IMR-90 (cell line): ENCODE data around the gene BRD4. TPM values are rescaled to one million over a fixed set of nuclear protein-coding genes. Genes with fewer than 3 reads are reported as not detected.
"Not testable (repeated sequence)": the region's sequence is repeated elsewhere in the genome, so short reads cannot be mapped to it uniquely, and the experiment has no call there.

Experiments used
- ATAC-seq: fragments of 200-7000 bp; cut with Tn5 transposase; 2 replicates; pipeline ENCODE4 v1.9.1; 2020; ENCODE audit warnings: low read depth, mild to moderate bottlenecking, moderate library complexity
- BruUV-seq: library from RNA; stranded (reverse); fragments of 400-500 nt; replicated peaks from 2 replicates; lab custom pipeline; 2021; lab: Mats Ljungman, UMichigan
- CTCF ChIA-PET: fragments of 300-600 bp; formaldehyde crosslinking; extraction: SDS; loops from one replicate; lab custom pipeline; 2021; ENCODE audit warnings: antibody characterized with exemption; lab: Yijun Ruan, JAX
- POLR2A ChIA-PET: fragments of 300-600 bp; sonication (Branson Sonifier 250); formaldehyde crosslinking; loops from one replicate; lab custom pipeline; 2022; ENCODE audit warnings: antibody characterized with exemption; ENCODE audit not compliant: unreplicated experiment; lab: Charles Lee
- DNase-seq: peaks from one replicate; pipeline ENCODE4 v3.0.0; 2013
- H2AFZ ChIP-seq: replicated peaks from 2 replicates; pipeline ENCODE3; 2013; ENCODE audit warnings: low read length, mild to moderate bottlenecking; ENCODE audit not compliant: poor library complexity
- H2AK5ac ChIP-seq: 2 replicates; pipeline ENCODE4 v1.6.1; 2013; ENCODE audit warnings: low read depth, low read length, inconsistent platforms
- H2AK9ac ChIP-seq: replicated peaks from 2 replicates; pipeline ENCODE3; 2013; ENCODE audit warnings: mild to moderate bottlenecking, low read depth, low read length, moderate library complexity; ENCODE audit not compliant: poor library complexity
- H2BK120ac ChIP-seq: 2 replicates; pipeline ENCODE4 v1.6.1; 2013; ENCODE audit warnings: low read depth, low read length, inconsistent platforms
- H2BK15ac ChIP-seq: 3 replicates; pipeline ENCODE4 v1.6.1; 2013; ENCODE audit warnings: low read depth, low read length, inconsistent platforms
- H2BK20ac ChIP-seq: 2 replicates; pipeline ENCODE4 v1.6.1; 2013; ENCODE audit warnings: low read depth, mild to moderate bottlenecking, inconsistent platforms, low read length, moderate library complexity
- H2BK5ac ChIP-seq: 2 replicates; pipeline ENCODE4 v1.6.1; 2013; ENCODE audit warnings: mild to moderate bottlenecking, low read depth, low read length, inconsistent platforms; ENCODE audit not compliant: poor library complexity, severe bottlenecking
- H3K14ac ChIP-seq: replicated peaks from 2 replicates; pipeline ENCODE4 v1.6.1; 2013; ENCODE audit warnings: low read depth, low read length, inconsistent platforms
- H3K18ac ChIP-seq: 2 replicates; pipeline ENCODE4 v1.6.1; 2013; ENCODE audit warnings: low read depth, low read length, control low read depth
- H3K23ac ChIP-seq: 2 replicates; pipeline ENCODE4 v1.6.1; 2013; ENCODE audit warnings: low read depth, low read length, inconsistent platforms
- H3K27ac ChIP-seq: 2 replicates; pipeline ENCODE4 v1.5.1; 2013; ENCODE audit warnings: mild to moderate bottlenecking, control low read depth, low read length; ENCODE audit not compliant: insufficient read depth
- H3K27me3 ChIP-seq: 2 replicates; pipeline ENCODE4 v1.6.1; 2013; ENCODE audit warnings: low read length; ENCODE audit not compliant: control insufficient read depth, insufficient read depth
- H3K36me3 ChIP-seq: 2 replicates; pipeline ENCODE4 v1.6.1; 2013; ENCODE audit warnings: low read length, mixed read lengths; ENCODE audit not compliant: control insufficient read depth, insufficient read depth
- H3K4ac ChIP-seq: 2 replicates; pipeline ENCODE4 v1.6.1; 2013; ENCODE audit warnings: low read depth, low read length, inconsistent platforms
- H3K4me1 ChIP-seq: 2 replicates; pipeline ENCODE4 v1.6.1; 2013; ENCODE audit warnings: low read length, mixed read lengths; ENCODE audit not compliant: control insufficient read depth, insufficient read depth
- H3K4me2 ChIP-seq: 2 replicates; pipeline ENCODE4 v1.6.1; 2013; ENCODE audit warnings: low read depth, mild to moderate bottlenecking, control low read depth, low read length, moderate library complexity
- H3K4me3 ChIP-seq: 2 replicates; pipeline ENCODE4 v1.5.1; 2013; ENCODE audit warnings: low read depth, mild to moderate bottlenecking, control low read depth, low read length, moderate library complexity; ENCODE audit not compliant: insufficient read depth
- H3K56ac ChIP-seq: 2 replicates; pipeline ENCODE4 v1.6.1; 2013; ENCODE audit warnings: low read length, inconsistent platforms; ENCODE audit not compliant: insufficient read depth; ENCODE audit errors: extremely low read depth
- H3K79me1 ChIP-seq, 2 experiments: 2 replicates each; pipeline ENCODE4 v1.6.1; 2013; ENCODE audit warnings: low read length in 2 of 2, inconsistent platforms in 1 of 2, low read depth in 1 of 2
- H3K9ac ChIP-seq: 2 replicates; pipeline ENCODE4 v1.6.1; 2013; ENCODE audit warnings: low read depth, low read length, control low read depth
- H3K9me1 ChIP-seq: 2 replicates; pipeline ENCODE4 v1.6.1; 2013; ENCODE audit warnings: low read length, inconsistent platforms; ENCODE audit not compliant: insufficient read depth
- H3K9me3 ChIP-seq: 2 replicates; pipeline ENCODE4 v1.6.1; 2013; ENCODE audit warnings: low read length; ENCODE audit not compliant: control insufficient read depth, insufficient read depth
- H4K20me1 ChIP-seq: 2 replicates; pipeline ENCODE4 v1.6.1; 2013; ENCODE audit warnings: low read length, inconsistent platforms; ENCODE audit not compliant: insufficient read depth
- H4K5ac ChIP-seq: 2 replicates; pipeline ENCODE4 v1.6.1; 2013; ENCODE audit warnings: mild to moderate bottlenecking, low read depth, low read length, control low read depth
- H4K8ac ChIP-seq, 2 experiments: 2 replicates each; pipeline ENCODE4 v1.6.1; 2013; ENCODE audit warnings: low read depth in 2 of 2, low read length in 2 of 2, control low read depth in 1 of 2, inconsistent platforms in 1 of 2
- H4K91ac ChIP-seq: 2 replicates; pipeline ENCODE4 v1.6.1; 2013; ENCODE audit warnings: low read depth, low read length, inconsistent platforms; ENCODE audit not compliant: insufficient read depth
- WGBS, 2 experiments: methylation state at CpG; one replicate each; pipeline versions ENCODE4 v1.1.5 to v1.1.7; 2013; ENCODE audit warnings: missing lambda C conversion rate in 2 of 2; ENCODE audit not compliant: insufficient read length in 1 of 2; ENCODE audit errors: extremely low coverage in 2 of 2; 5-methylcytosine and 5-hydroxymethylcytosine counted together
- dilution Hi-C: fragments of 300-500 bp; cut with HindIII; formaldehyde crosslinking; loops from one replicate; pipeline ENCODE4 v1.14.3; 2018; ENCODE audit warnings: low sequenced_read_pairs; ENCODE audit not compliant: unreplicated experiment
- in situ Hi-C: fragments of 300-500 bp; cut with MboI; formaldehyde crosslinking; loops from 3 replicates; pipeline ENCODE4 v1.14.3; 2019; ENCODE audit warnings: low sequenced_read_pairs, inconsistent platforms, mixed read lengths
- intact Hi-C: fragments of 100-400 bp; cut with micrococcal nuclease; formaldehyde crosslinking; loops from 2 replicates; pipeline ENCODE4 v1.10.0; 2022
- polyA plus RNA-seq, 3 experiments: library from polyadenylated mRNA; depleted of rRNA; stranded (reverse); fragments of >200 nt; gene quantifications; 2 replicates each; pipeline ENCODE4 v1.2.3, GENCODE V29; 2012; ENCODE audit warnings: low replicate concordance in 1 of 3
- total RNA-seq: library from RNA; depleted of rRNA; stranded (reverse); fragments of >200 nt; gene quantifications from 2 replicates; pipeline ENCODE4 v1.2.3, GENCODE V29; 2012

BRD4 gene
- total and polyA plus RNA-seq, 2 of the 4 experiments (the other 2 are of a cell fraction) = 7.0 to 21.1 TPM

GRCh38 chr19:15360015-15360414 lies 27.7 kb upstream of the BRD4 start:
- H3K9me1 ChIP-seq, H3K4me3 ChIP-seq, H3K4me1 ChIP-seq, BruUV-seq, H2AK9ac ChIP-seq, H4K8ac ChIP-seq, H2AK5ac ChIP-seq, H2BK5ac ChIP-seq, H3K27me3 ChIP-seq, H3K18ac ChIP-seq, H3K56ac ChIP-seq, intact Hi-C loops, H3K23ac ChIP-seq, H2BK120ac ChIP-seq, DNase-seq, POLR2A ChIA-PET, H3K27ac ChIP-seq, dilution Hi-C loops, H4K5ac ChIP-seq, H3K4ac ChIP-seq, H2BK20ac ChIP-seq, H4K91ac ChIP-seq, H3K9ac ChIP-seq, H3K4me2 ChIP-seq, H2AFZ ChIP-seq, H3K9me3 ChIP-seq, H3K14ac ChIP-seq, H2BK15ac ChIP-seq, ATAC-seq, in situ Hi-C loops: not testable (repeated sequence)
- WGBS, 2 experiments = no CpG with 5 or more reads among the region's 4 CpGs
- CTCF ChIA-PET = interaction anchor here (1.4 kb wide), 1 partner anchor 79 kb away, joined by 3 read pairs; no protein-coding TSS in a partner anchor
- peaks cover 11% of the 10 kb centered on the region for H4K20me1 ChIP-seq
- H3K79me1 ChIP-seq = peaks cover 3 to 20% of the 10 kb centered on the region in 2 experiments; a peak in 3 of 4 replicates
- H3K36me3 ChIP-seq = peaks cover 54% of the 10 kb centered on the region
